Stimulated activated CD4-positive, alpha-beta T cell treated with anti-CD3 and anti-CD28 coated beads, Interleukin-15, amount 100 ng/mL, for 48 hours (primary cell): ENCODE measurements around the gene PLXDC2.
"Not testable (repeated sequence)": the region's sequence is repeated elsewhere in the genome, so short reads cannot be mapped to it uniquely, and the experiment has no call there.

ENCODE experiments used
- DNase-seq, 2 donors: peaks; one replicate each; pipeline ENCODE4 v3.0.0-alpha.2; 2020; ENCODE audit warnings: low read depth in 2 of 2

The PLXDC2 gene

DNA sequence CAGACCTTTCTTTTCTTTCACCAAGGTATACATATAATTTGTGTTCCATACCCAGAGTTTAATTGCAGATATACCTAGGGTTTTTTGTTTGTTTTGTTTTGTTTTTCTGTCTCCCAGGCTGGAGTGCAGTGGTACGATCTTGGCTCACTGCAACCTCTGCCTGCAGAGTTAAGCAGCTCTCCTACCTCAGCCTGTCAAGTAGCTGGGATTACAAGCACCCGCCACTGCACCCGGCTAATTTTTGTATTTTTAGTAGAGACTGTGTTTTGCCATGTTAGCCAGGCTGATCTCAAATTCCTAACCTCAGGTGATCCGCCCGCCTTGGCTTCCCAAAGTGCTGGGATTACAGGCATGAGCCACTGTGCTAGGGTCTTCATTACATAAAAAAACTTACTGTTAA is 228.9 kb downstream of the PLXDC2 start:
- not testable (repeated sequence) for DNase-seq

DNA sequence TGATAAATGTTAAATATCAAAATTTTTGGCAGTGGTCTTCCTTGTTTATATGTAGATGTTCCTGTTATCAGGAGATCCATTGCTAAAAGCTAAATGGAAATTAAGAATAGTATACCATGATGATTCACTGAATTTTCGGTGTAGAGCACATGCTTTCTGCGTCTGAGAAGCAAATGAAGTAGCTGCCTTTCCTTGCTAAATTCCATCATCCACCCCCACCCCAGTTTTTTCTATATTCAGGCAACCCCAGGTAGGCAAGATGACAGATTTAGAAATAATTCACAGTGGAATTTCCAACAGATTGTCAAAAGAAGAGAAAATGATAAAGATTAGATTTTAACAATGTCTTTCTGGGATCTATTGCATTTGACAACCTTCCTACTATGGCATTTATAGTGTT is 231.9 kb downstream of the PLXDC2 start:
- no peak for DNase-seq

DNA sequence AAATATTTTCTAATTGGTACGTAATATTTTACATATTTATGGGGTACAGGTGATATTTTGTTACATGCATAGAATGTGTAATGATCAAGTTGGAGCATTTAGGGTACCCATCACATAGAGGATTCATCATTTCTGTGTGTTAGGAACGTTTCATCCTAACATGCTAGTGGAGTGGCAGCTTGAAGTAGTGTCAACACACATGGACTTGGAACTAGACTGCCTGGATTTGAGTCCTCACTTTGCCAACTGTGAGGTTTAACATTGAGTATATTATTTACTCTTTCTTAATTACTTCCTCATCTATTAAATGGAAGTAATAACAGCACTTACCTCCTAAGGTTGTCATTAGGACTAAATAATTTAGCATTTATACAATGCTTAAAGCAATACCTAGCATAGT is 241.9 kb downstream of the PLXDC2 start:
- no peak for DNase-seq

DNA sequence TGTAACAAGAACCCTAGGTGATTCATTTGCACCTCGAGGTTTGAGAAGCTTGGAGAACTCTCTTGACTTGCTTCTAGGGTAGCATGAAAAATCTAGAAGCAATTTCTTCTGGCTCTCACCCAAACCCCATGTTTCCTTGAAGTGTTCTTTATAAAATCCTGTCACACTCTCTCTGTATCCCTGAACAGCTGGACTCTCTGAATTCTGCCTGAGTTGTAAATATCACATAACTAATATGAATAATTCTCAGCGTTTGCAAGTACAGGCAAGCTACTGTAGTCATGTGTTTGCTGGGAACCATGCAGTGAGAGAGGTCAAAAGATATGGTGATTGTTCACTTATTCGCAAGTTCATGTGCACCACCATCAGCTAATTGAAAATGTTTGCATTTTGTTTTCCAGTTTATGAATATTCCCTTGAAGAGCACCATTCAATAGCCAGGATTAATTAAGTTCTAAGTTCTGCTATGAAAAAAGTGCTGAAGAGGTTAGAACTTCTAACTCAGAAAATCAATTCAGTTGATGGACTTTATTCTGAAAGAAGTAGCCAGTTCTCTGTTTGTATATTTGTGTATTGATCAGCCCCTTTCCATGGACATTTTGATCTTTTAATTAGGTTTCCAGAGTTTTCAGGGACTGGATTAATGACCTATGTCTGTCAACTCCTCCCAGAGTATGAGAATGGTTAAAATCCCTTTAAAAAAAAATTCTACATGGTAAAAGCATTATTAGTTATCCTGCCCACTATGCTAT is 243.0 kb downstream of the PLXDC2 start:
- no peak for DNase-seq

DNA sequence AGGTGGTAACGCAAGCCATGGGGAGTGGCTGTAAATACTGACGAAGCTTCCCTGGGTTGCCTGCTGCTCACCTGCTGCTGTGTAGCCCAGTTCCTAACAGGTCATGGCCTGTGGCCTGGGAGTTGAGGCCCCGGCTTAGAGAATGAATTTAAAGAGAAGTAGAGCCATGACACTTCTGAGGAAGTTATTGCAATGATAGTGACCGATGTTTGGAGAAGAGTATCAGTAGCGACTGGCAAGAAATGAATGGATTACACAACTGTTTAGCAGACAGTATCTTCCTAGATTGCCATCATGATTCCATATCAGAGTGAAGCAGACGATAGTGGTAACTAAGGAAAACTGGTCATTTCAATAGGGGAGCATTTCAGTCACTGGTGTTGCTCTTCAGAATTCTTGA is 249.6 kb downstream of the PLXDC2 start:
- DNase-seq, result no peak

DNA sequence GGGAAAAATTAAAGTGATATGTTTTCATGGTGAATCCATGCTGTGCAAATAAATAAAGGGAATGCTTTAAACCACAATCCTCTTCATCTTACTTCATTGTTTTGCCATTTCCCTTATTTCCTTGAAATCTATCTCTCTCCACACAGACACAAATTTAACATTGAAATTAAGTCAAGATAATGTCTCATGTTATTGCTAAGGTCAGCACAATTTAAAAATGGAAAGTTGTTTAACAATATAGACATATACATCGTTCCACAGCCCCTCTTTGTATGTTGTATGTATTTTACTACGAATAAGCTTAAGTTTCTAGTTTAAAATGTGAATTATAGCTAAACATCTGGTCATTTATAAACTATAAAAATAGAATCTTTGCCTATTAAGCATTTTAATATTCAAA is 256.9 kb downstream of the PLXDC2 start:
- no peak for DNase-seq

DNA sequence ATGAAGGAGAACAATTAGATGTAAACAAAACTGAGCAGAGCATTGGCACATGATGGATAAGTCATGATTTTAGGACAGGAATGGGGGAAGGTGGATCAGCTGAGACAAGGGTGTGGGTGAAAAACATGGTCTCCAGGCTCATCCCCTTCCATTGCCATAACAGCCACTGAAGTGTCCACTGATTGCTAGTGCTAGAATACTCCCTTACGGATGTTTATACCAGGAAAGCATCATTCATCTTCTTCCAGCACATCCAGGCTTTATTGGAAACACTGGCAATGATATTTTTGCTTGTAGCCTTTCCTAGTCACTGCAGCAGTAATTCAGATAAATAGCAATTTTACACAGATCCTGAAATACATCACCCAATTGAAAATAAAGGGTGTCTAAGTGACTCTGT is 259.5 kb downstream of the PLXDC2 start:
- no peak for DNase-seq

DNA sequence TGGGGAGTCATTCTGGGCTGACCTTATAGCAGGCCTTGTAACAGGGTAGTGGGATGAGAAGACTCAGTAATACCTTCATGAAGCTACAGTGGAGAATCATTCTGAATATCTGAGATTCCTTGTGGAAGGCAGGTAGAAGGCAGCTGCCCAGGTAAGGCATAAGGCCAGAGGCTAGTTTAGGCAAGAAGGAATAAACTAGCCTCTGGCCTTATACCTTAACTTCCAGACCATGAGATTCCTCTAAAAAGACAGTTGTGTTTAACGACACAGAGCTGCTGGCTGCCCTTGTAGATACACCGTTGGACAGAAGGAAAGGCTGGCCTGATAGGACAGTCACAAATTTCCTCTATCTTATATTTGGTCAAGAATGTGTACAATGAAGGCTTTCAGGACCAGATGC is 268.2 kb downstream of the PLXDC2 start:
- no peak for DNase-seq

DNA sequence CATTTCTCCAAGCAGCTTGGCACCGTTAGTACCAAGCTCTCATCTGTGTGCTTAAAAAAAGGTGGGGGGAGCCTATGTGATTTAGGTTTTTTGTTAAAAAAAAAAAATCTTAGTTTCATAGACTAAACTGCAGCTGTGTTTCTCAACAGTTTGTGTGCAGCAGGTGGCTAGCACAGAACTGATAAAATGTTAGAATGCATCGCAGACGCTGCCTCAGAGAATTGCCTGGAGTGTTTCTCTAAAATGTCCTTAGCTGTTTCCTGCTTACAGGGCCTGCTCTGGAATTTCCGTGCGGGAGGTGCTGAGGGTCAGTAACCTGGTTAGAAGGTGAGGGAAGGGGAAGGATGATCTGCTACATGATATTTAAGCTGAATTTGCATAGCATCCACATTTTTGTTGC is 268.9 kb downstream of the PLXDC2 start:
- DNase-seq, result no peak

DNA sequence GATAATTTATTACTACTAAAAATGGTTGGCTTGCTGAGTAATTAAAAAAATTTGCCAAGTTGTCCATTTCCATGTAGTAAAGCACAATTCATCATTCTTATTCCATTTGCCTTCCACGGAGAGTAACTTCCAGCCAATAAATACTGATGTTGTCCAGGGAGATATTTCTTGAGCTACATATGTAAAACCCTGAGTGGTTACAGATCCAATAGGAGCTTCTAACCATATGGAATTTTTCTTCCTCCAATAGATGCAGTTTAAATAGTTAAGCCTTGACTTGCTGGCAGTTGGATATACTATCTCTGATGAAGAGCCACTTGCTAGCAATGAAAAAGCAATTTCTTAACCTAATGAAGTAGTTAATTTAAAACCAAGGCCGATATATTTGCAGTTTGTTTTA is 271.1 kb downstream of the PLXDC2 start:
- DNase-seq, result no peak

DNA sequence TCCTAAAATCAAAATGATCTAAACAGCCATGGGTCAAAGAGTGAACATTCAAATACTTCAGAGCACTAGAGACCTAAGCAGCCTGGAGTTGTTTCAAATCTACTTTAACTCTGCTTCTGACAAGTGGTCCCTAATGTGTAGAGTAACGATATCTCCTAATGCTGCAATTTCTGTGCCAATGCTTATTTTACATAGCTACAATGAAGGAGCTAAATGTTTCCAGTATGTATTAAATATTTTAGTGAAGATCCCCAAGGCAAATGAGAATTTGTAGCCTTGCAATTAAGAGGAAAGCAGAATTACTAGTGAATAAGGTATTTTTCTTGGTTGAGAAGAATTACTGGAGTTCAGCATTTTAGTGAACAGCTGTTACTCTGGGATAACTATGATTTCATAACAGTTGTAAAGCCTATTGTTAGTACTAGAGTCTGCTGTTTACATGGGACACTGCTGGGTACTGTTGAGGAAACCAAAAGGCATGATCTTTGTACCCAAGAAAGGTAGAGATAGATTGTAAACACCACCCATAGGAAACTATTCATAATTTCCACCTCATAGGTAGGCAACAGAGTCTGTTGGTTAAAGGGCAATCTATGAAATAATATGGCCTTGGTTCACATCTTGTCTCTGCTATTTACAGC is 271.9 kb downstream of the PLXDC2 start:
- no peak for DNase-seq

DNA sequence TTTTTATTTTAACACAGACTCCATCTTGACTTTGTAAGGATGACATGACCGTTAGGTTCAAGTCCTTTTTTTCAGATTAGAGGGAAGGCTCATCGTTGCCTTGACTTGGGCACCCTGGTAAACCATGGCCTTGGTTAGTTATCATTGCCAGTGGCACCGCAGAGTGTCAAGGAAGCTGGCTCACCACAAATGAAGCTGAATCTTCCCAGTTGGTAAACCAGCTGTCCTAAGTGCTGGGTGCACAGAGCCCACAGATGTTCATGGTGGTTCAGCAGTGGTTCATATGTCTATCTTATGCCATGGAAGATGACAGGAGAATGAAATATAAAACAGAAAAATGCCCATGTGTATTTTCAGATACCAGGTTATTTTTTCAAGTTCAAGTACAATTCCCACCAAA is 273.6 kb downstream of the PLXDC2 start:
- DNase-seq, result no peak

DNA sequence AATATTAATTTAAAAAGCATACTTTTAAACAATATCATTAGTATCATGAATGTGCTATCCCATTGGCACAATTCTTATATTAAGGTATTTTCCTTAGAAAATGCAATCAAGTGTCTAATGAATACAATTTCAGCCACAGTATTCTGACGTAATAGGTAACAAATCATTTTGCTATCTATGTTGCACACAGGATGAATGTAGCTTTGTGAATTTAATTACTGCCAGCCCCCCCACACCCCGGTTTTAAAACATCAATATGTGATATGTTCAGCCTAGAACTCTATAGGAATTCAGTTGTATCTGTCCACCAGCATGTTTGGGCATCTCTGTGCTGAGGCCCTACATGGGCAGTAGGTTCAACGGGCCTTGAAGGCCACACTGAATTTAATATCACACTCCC is 274.6 kb downstream of the PLXDC2 start:
- DNase-seq, result no peak

DNA sequence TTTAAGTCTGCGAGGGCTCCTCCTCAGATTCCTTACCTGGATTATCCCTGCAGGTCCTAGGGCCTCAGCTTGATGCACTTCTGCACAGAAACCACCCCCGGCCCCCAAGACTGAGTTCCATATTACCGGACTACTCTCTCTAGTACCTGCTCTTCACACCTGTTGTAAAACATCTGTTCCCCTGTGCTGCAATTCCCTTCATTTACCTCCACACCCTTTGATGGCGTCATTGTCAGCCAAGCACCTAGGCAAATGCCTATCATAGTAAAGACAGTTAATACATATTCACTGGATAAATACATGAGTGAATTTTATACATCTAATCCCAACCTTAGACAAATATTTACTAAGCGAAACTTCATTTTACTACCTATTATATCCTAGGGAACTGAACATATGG is 275.5 kb downstream of the PLXDC2 start:
- no peak for DNase-seq

DNA sequence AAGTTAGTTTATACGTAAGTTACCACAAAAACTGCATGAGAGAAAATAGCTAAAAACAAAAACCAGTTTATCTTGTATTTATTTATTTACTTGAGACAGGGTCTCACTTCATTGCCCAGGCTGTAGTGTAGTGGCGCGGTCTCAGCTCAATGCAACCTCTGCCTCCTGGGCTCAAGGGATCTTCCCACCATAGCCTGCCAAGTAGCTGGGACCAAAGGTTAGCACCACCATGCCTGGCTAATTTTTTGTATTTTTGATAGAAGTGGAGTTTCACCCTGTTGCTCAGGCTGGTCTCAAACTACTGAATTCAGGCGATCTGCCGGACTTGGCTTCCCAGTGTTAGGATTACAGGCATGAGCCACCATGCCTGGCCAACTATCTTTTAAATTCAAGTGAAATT is 277.4 kb downstream of the PLXDC2 start:
- no peak for DNase-seq

DNA sequence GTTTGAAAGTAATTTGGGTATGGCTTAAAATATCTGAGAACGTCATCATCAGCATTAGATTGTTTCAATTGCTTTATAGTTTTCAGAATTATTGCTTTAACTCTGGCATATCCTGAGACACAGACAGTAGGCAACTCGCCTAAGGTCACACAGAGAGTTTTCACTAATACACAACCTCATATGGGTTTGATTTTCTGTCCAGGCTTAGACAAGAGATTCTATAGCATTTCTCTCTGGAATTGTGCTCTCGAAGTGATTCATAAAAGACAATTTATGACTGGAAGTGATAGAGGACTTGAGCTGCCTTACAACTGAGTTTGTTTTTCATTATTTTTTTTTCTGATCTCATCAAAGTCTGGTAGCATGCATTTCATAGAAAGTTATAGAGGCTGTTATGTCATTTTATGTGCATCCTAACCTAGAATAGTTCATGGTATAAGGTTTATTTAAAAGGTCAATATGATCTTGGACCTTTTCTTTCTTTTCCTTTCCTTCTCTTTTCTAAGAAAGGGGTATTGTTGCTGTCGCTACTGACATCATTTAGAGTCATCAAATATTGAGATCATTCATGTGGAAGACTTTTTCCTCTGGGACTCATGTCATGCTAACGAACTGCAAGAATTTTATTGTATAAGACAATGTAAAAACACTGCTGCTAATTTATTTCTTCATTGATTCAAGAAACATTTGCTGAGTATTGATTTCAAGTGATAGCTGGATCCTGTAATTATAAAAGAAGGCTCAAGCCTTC is 278.2 kb downstream of the PLXDC2 start:
- no peak for DNase-seq

DNA sequence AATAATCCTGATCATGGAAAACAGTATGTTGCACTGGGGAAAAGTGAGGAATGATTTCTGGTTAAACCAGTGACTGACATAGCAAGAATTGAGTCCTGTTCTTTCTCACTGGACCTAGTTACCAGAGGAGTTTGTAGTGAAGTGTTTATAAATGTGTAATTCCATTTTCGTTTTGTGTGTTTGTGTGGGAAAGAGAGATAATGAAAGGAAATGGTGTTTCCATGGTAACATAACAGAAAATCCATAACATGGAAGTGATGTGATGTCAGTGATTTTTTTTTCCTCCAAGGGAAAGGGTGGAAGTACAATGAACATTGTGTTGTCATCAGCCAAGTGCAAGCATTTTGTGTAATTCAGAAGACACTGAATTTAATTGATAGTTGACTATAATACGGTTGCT is 283.9 kb downstream of the PLXDC2 start:
- DNase-seq, result no peak

DNA sequence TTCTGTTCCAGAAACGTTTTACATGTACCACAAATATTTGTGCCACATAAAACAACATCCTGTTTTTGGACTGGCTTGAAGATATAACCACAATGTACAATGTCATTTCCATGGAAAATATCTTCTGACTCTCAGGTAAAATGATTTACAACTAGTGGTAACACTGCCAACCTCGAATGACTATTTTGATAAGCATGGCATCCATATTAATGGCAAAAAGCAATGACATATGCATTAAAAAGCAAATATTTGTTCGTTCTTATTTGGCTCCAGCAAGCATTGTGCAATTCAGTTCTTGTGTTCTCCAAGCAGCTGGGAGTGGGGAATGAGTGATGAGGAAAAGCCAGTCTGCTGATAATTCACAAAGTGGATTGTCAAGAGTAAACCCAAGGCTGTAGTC is 289.0 kb downstream of the PLXDC2 start:
- no peak for DNase-seq

DNA sequence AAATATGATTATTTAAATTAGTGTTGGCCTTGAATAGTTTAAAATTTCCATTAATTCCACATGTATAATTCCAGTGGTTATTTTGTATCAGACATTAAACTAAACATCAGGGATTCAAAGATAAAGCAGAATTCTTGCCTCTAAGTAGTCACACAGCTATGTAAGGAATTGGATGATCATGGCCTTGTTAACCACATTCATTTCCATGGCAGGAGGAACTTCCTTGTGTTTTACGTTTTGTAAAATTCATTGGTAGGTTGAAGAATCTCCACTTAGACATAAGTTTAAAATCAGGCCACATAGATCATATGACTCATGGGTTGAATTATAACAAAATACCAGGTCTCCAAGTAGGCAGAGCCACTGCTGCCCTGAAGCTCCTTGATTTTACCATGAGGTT is 289.7 kb downstream of the PLXDC2 start:
- DNase-seq, result no peak

DNA sequence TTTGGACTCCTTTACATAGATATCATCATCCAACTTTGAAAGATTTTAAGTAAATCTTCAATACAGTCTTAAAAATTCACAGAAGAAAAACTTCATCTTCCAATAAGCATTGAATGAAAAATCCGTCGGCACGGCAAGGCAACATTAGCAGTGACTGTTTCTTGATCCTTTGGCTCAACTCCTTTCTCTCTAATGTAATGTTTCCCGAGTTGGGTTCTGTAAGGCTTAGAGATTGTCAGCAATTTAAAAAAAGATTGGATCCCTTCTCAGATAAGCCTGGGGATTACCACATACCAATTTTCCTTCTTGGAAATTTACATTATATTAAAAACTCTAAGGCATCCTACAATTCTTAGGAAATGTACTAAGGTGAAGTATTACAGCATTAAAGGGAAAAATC is 291.8 kb downstream of the PLXDC2 start:
- no peak for DNase-seq

DNA sequence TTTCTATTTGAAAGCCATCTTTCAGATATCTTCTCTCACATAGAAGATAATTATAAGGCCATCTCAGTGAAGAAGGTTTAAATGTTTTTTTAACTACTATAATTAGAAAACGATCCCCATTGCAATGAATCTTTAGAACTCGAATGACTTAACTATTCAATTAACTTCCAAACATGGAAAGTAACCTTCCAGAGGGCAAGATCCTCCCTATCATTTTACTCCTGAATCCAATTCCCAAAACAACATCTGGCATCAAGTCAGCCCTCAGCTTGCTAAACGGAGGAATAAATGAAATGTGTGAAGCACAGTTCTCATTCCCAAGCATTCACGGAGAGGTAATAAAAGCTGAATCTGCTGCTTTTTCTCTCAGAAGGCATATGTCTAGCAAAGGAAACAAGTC is 293.4 kb downstream of the PLXDC2 start:
- no peak for DNase-seq

DNA sequence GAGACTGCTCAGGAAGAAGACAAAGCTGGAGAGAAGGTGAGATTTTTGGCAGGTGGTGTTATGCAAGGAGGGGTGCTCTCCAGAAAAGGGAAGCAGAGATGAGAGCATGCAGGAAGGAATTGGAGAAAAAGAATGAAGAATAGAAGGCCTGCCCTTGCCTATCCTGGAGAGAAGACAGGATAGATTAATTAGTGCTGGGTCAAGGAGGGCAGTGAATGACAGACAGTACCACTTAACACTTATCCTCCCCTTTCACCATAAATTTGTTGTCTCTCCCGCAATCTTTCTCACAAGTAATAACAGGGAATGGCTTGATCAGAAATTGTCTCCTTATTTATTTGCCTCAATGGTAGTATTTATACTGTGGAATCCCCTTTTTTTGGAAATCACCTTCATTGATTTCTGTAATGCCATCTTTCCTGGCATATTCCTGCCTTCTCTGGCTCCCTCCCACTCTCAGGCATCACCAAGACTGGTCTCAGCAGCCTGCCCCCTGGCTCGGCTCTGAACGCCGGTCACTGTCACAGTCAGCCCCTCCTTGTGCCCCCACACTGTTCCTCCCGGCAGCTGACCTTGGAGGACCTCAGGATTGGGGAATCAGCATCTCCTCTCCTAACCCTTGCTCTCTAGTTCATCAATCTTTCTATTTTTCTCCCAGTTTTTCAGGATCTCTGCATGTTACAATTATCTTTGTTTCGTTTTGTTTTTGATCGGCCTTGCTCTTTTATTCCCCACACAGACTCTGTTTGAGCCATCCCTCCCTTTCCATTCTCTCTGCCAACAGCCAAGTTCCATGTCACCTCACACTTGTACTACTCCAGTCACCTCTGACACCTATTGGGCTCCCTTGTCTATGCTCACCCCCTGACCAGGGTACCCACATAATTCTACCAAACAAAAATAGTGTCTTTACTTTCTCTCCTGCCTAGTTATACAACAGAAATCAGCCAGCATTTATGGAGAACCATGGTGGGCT is 294.2 kb downstream of the PLXDC2 start:
- DNase-seq, result no peak
